Panc1 (cell line): ENCODE measurements around the gene STEAP3. TPM values are rescaled to one million over a fixed set of nuclear protein-coding genes. Genes with fewer than 3 reads are reported as not detected.

ENCODE experiments used
- ATAC-seq: fragments of 200-7000 bp; cut with Tn5 transposase; 2 replicates; pipeline ENCODE4 v1.9.1; 2020; ENCODE audit warnings: mild to moderate bottlenecking, moderate library complexity
- BruUV-seq: library from RNA; stranded (reverse); fragments of 400-500 nt; replicated peaks from 2 replicates; lab custom pipeline; 2021; lab: Mats Ljungman, UMichigan
- CTCF ChIA-PET: fragments of 300-600 bp; sonication (Branson Sonifier 250); formaldehyde crosslinking; loops from one replicate; lab custom pipeline; 2022; ENCODE audit warnings: antibody characterized with exemption; lab: Charles Lee
- POLR2A ChIA-PET: fragments of 300-600 bp; sonication (Branson Sonifier 250); formaldehyde crosslinking; loops from one replicate; lab custom pipeline; 2022; ENCODE audit warnings: antibody characterized with exemption; lab: Charles Lee
- DNase-seq: peaks from one replicate; pipeline ENCODE4 v3.0.0-alpha.2; 2010; ENCODE audit warnings: low read depth, low spot score
- H3K27ac ChIP-seq: 2 replicates; pipeline ENCODE4 v1.5.1; 2011; ENCODE audit warnings: mild to moderate bottlenecking, low read length, inconsistent platforms
- H3K27me3 ChIP-seq: fragments of 200-500 bp; sonication (Bioruptor generic); 2 replicates; pipeline ENCODE4 v1.6.0; 2014; ENCODE audit warnings: low read length, inconsistent platforms; ENCODE audit not compliant: control insufficient read depth, insufficient read depth
- H3K36me3 ChIP-seq: fragments of 200-500 bp; sonication (Bioruptor generic); 2 replicates; pipeline ENCODE4 v1.5.1; 2014; ENCODE audit warnings: inconsistent platforms, mild to moderate bottlenecking, low read length, moderate library complexity; ENCODE audit not compliant: control insufficient read depth, insufficient read depth
- H3K4me1 ChIP-seq: 2 replicates; pipeline ENCODE4 v1.5.1; 2011; ENCODE audit warnings: inconsistent platforms, mild to moderate bottlenecking, low read length, moderate library complexity; ENCODE audit not compliant: control insufficient read depth, insufficient read depth
- H3K4me3 ChIP-seq, 2 experiments: 2 replicates each; pipeline ENCODE4 v1.5.1; 2011 to 2012; ENCODE audit warnings: low read depth in 2 of 2, low read length in 2 of 2, mild to moderate bottlenecking in 2 of 2, inconsistent platforms in 1 of 2, moderate library complexity in 1 of 2
- H3K9me3 ChIP-seq: fragments of 200-500 bp; sonication (Bioruptor generic); 2 replicates; pipeline ENCODE4 v1.5.1; 2014; ENCODE audit warnings: low read depth, mild to moderate bottlenecking, inconsistent platforms, low read length, moderate library complexity; ENCODE audit not compliant: control insufficient read depth, insufficient read depth
- CTCF ChIP-seq: fragments of 450-650 bp; IDR thresholded peaks from 2 replicates; pipeline ENCODE4 v1.5.1; 2017; ENCODE audit warnings: mild to moderate bottlenecking
- POLR2AphosphoS5 ChIP-seq: IDR thresholded peaks from 2 replicates; pipeline ENCODE4 v1.6.1; 2012; ENCODE audit warnings: mild to moderate bottlenecking, low read depth, low read length, moderate library complexity
- REST ChIP-seq, 2 experiments: IDR thresholded peaks; 2 replicates each; pipeline ENCODE4 v1.6.1; 2011 to 2012; ENCODE audit warnings: low read depth in 2 of 2, control low read depth in 1 of 2, low read length in 1 of 2, mild to moderate bottlenecking in 1 of 2, moderate library complexity in 1 of 2; ENCODE audit not compliant: insufficient read depth in 1 of 2
- SIN3A ChIP-seq: IDR thresholded peaks from 2 replicates; pipeline ENCODE4 v1.6.1; 2012; ENCODE audit warnings: low read depth, mild to moderate bottlenecking, low read length, moderate library complexity, borderline replicate concordance; ENCODE audit not compliant: insufficient read depth
- TCF7L2 ChIP-seq: IDR thresholded peaks from 2 replicates; pipeline ENCODE4 v1.6.1; 2011; ENCODE audit warnings: mild to moderate bottlenecking, low read depth, low read length, inconsistent platforms
- in situ Hi-C: cut with HindIII; loops from 2 replicates; pipeline ENCODE4 v1.10.0; 2016; ENCODE audit warnings: low sequenced_read_pairs, low pct_unique_long_range_greater_than_20kb
- intact Hi-C: fragments of 100-400 bp; cut with micrococcal nuclease; formaldehyde crosslinking; loops from one replicate; pipeline ENCODE4 v1.10.0; 2022; ENCODE audit not compliant: unreplicated experiment
- total RNA-seq: library from RNA; stranded (reverse); gene quantifications from one replicate; pipeline ENCODE4 v1.2.1, GENCODE V29; 2021; ENCODE audit not compliant: unreplicated experiment

Gene STEAP3
- total RNA-seq, 1 experiment from 2014 or later: 44.8 TPM

DNA sequence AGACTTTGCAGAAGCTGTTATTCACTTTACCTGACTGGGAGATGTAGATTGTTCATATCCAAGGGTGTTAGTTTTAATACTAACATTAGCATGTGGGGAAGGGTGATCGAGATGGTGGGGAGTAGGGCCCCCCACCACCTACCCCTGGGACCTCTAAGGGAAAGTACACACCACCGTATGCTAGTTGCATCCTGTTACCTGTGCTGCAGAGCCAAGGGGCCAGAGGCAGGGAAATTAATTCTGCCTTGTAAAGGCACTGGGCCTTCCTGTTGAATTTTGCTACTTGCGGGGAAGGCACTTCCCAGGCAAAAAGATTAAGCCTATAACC, 9.0 kb downstream of the STEAP3 start:
- in situ Hi-C loops: no loop called here
- peaks cover 38% of the 10 kb centered on the region for H3K4me1 ChIP-seq

GRCh38 chr2:119233326-119234020, 9.8 kb downstream of the STEAP3 start:
- peaks cover 42% of the 10 kb centered on the region for H3K4me1 ChIP-seq
- no peaks in the 10 kb centered on the region for H3K27me3 ChIP-seq
- TF ChIP-seq SIN3A (no peak), CTCF (no peak), POLR2AphosphoS5 (no peak), TCF7L2 (no peak), REST (IDR thresholded peaks at IDR 0.05; ENCODE audit: insufficient read depth in 1 of 2, low read depth in 2 of 2, low read length in 1 of 2) (no peak)
- no peaks in the 10 kb centered on the region for H3K9me3 ChIP-seq
- DNase-seq: no peak
- ChIA-PET POLR2A (no interaction called here), CTCF (no interaction called here)
- in situ Hi-C loops: no loop called here
- BruUV-seq: no TSS peak
- intact Hi-C loops: no loop called here
- H3K36me3 ChIP-seq: no peaks in the 10 kb centered on the region
- no peak for ATAC-seq
- H3K4me3 ChIP-seq: no peak overlapping the region
- no peak overlapping the region for H3K27ac ChIP-seq

More for the DNA sequence above, 9.0 kb downstream of the STEAP3 start:
- H3K4me3 ChIP-seq: no peak overlapping the region
- ATAC-seq (no peak), DNase-seq (no peak)
- no peak overlapping the region for H3K27ac ChIP-seq
- H3K9me3 ChIP-seq: no peaks in the 10 kb centered on the region
- POLR2A ChIA-PET: no interaction called here
- no peaks in the 10 kb centered on the region for H3K27me3 ChIP-seq
- CTCF ChIA-PET: no interaction called here
- H3K36me3 ChIP-seq: no peaks in the 10 kb centered on the region
- BruUV-seq: no TSS peak
- TF ChIP-seq SIN3A (no peak), TCF7L2 (no peak), REST (IDR thresholded peaks at IDR 0.05; ENCODE audit: insufficient read depth in 1 of 2, low read depth in 2 of 2, low read length in 1 of 2) (no peak)
- intact Hi-C loops: no loop called here
